Stimulated activated CD8-positive, alpha-beta memory T cell treated with anti-CD3 and anti-CD28 coated beads, Interleukin-4, amount 100 ng/mL, for 1 hour (primary cell): ENCODE measurements around the gene HOXD3.

Experiments used
- DNase-seq, 2 donors: peaks; one replicate each; pipeline ENCODE4 v3.0.0-alpha.2; 2020; ENCODE audit warnings: low read depth in 2 of 2, low spot score in 1 of 2

The HOXD3 gene

DNA sequence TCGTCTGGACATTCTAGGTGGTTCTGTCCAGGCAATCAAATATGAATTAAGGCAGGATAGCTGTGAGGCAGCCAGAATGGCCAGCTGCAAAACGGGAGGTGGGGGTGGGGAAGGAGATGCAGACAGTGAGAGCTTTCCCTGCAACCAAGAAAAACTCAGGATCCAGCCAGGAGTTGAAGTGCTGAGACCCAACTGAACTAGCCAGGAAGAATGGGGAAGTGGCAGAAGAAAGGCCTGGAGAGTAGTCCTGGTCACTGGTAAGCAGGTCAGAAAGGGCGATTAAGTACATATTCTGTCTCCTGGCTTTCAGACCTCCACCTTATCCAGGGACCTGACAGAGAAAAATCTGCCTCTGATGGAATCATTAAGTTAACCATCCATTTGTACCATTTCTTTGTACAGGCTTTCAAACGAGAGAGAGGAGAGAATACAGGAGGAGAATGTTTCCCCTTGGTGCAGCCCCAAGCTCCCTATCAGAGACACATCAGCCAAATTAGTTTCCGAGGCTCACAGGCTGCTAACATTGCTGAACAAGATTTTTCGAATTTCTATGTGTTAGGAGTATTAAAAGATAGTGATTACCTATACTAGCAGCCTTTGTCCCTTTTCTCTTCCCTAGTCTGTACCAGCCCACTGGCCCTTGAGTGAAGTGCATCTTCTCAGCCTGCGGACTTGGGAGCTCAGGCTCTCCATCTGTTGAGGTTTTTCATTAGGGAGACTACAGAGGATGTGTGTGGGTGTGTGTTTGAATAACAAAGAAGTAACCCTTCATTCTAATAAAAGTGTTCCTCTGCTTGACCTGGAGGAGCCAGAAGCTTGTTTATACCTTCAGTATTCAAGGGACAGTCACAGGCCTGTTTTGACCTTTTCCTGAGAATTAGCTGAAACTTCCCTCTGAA lies 18.9 kb downstream of the HOXD3 start:
- no peak for DNase-seq

DNA sequence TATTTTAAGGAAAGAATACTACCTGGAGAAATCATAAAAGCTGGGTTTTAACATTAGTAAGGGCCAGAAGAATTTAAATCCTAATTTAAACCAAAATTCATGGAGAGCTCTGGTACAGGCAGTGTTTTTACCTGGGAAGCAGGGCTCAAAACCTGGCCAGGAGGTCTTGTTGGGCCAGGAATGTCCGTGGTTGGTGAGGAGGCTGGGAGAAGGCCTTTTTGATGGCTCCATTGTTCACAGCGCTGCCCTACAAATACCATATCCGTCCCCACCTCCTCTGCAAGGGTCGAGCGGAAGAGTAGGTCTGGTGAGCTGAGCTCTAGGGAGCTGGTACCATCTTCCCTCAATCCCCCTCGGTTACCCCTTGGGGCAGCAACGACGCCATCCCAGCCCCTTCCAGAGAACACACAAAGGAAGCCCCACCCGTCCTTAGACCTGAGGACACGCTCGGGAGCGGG lies 20.5 kb downstream of the HOXD3 start:
- no peak for DNase-seq

DNA sequence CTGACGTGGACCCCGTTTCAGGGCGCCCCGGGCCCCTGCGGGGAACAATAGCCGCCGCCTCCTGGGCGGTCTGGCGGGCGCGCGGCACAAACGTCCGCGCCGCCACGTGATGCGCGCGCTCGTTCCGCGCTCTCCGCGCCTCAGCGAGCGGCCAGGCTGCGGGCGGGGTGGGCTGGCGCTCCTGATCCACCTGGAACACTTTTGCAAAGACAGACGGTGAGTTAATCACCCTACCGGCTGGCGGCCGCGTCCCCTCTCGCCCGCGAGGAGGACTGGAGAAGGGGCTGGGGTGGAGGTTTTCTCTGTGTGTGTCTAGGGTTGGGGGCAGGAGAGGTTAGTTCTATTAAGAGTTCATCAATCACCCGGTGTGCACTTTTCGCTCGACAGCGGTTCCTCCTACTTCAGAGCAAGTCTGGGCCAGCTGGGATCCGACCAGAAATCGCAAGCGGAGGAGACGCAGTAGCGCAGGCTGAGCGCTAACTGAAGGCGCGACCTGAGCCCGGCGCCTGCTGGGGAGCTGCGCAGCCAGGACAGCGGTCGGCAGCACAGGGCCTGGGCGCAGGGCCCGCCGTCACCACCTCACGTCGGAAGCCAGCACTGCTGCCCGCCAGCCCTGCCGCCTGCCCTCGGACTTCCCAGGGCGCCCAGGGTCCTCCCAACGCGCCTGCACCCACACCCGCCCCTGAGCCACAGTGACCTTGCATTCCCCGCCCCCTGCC lies 21.1 kb downstream of the HOXD3 start:
- DNase-seq, result no peak

DNA sequence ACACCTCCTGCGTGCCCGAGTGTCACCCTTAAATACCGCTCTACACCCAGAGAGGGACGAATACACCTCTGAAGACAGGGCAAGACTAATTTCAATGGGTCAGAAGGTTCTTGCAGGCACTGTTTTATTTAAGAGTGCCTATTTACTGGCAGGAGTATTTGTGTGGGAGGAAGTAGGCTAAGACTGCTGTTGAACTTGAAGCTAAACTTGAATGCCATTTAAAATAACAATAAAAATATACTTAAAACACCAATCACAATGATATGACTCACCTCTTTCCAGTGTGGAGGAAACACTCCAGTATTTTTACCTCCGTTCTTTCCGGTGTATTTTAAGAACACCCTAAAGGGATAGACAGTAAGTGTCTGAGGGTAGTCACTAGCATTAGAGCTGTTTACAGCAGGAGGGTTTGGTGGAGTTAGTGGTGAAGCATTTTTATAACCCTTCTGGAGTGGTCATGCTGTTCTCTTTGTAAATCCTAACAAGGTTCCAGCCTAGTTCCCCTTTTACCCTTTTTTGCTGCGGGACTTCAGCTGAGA lies 21.7 kb downstream of the HOXD3 start:
- no peak for DNase-seq

DNA sequence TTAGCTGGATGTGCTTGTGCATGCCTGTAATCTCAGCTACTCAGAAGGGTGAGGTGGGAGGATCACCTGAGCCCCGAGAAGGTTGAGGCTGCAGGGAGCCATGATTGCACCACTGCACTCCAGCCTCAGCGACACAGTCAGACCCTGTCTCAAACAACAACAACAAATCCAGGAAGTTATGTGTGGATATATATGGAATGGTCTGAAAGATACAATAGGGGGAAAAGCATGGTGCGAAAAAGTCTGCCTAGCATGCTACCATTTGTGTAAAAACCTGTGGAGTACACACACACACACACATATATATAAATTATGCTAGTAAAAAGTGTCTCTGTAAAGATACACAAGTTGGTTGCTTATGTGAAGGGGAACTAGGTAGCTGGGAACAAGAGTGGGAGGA lies 24.4 kb downstream of the HOXD3 start:
- no peak for DNase-seq

DNA sequence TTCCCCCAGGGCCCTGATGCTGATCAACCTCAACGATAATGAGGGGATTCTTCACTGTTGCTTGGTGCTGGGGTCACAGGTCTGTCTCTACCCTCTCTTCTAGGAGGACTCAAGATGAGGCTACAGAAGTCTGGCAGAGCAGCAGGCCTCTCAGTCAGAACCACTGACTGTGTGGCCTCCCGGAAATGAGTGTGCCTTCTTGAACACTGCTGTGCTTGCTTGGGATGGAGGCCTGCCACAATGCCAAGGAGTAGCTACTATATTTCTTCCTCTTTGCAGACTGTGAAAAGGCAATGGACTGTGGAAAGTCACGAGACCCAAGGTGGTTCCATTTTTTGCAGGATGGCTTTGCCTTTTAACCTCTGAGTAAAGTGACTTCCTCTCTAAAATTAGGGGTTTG lies 25.6 kb downstream of the HOXD3 start:
- DNase-seq, result no peak

DNA sequence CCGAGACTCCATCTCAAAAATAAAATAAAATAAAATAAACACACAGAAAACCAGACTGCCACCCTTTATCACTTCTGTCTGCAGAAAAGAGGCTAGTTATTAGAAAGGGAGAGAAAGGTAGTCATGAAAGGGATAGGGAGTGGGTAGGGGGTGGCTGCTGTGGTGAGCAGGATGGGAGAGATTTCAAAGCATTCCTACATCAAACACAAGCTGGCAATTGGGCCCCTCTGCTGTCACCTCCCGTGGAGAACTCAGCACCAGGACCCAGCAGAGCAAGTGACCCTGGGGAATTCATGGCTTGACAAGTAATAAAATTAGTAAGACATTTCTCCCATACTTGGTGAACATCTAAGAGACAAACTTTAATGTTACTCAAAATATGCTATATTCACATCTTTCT lies 27.6 kb downstream of the HOXD3 start:
- no peak for DNase-seq

DNA sequence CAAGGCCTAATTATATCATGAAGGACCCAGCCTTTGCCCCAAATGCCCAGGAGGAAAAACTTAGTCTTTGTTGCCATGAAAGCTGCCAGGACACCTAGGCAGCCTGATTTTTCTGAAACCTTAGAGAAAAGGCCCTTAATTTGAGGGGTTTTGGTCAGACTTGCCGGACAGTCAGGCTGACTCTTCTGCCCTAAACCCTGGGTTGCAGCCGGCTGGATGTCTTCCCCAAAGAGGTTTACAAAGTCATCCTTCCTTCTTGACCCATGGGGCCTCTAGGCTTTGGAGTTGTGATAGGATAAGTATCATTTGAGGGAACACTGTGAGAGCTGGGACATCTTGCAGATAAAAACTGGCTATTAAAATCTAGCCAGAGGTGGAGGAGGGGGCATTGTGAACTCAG lies 28.9 kb downstream of the HOXD3 start:
- no peak for DNase-seq

DNA sequence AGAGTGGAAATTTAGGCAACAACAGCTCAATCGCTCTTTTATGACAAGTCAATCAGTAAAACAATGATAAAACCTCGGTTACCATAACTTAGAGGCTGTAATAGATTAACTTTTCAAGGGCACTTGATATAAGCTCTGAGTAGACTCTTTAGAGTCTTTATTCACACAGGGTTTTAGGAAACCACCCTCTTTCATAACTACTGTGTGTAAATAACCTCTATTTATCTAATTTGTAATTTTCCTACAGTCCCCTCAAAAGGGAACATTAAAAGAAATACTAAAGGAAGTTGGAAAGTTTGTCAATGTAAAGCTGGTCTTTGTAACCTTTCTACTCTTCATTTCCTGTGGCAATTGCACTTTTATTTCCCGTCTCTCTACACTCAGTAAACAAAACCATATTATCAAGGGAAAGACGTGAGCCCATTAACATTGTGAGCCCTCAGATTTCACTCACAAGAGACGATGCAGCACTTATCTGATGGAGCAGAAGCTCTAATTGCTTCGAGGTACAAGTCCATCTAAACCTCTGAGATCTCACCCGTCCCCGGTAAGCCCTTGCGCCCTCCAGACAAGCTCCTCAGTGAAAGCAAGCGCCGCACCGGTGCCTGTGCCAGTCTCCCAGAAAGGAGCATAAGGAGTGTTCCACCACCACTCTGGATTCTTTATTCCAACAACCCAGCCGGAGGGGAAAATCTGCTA lies 30.2 kb downstream of the HOXD3 start:
- DNase-seq, result no peak

DNA sequence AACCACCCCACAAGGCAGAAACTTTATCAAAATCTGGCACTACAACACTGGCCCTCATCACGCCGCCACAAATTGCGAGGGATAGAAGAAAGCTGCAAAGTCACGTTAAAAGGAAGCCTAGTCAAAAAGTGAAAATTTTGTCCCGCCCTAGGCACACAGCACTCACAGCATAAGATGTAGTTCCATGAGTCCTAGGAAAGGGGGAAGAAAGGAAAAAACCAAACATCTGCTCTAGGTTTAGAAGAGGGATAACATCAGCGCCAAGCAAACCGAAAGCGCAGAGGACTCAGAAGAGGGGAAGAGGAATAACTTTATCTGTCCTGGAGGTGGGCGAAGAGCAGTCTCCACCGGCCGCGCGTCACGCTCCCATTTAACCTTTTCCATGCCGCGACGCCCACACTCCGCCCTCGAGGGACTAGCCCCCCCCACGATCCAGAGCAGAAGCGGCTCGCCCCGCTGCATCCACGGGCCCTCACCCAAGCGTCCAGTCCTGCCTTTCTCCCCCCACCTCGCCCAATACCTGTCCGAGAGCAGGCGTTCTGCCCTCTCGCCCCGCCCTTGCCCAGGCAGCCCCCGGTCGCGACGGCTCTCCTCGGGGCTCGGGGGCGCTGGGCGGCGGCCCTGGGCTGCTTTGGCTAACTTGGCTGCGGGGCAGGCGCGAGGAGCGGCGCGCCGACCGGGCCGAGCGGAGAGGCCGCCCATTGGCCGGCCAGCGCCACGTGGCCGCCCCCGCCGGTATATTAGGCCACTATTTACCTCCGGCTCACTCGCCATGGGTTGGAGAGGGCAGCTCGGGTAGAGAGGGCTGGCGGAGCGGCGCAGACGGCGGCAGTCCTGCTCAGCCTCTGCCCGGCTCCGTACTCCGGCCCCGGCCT lies 31.0 kb downstream of the HOXD3 start, which contains the start of gene HOXD1:
Gene HOXD1, plus strand, starts transcription at position 770 of the 875 bp plus-strand sequence. CDS start 134 bp downstream, outside the sequence.
- DNase-seq, result no peak

DNA sequence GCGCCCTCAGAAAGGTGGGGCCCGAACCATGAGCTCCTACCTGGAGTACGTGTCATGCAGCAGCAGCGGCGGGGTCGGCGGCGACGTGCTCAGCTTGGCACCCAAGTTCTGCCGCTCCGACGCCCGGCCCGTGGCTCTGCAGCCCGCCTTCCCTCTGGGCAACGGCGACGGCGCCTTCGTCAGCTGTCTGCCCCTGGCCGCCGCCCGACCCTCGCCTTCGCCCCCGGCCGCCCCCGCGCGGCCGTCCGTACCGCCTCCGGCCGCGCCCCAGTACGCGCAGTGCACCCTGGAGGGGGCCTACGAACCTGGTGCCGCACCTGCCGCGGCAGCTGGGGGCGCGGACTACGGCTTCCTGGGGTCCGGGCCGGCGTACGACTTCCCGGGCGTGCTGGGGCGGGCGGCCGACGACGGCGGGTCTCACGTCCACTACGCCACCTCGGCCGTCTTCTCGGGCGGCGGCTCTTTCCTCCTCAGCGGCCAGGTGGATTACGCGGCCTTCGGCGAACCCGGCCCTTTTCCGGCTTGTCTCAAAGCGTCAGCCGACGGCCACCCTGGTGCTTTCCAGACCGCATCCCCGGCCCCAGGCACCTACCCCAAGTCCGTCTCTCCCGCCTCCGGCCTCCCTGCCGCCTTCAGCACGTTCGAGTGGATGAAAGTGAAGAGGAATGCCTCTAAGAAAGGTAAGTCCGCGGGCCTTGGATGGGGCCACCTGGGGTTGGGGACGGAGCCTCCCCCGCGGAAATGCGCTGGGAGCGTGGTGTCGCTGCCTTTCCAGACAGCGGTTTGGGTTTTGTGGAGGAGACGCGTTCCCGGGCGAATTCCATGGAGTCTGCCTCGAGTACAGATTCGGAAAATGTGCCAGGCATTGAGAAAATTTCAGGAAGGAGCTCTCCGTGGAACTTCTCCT lies 31.9 kb downstream of the HOXD3 start:
- no peak for DNase-seq

DNA sequence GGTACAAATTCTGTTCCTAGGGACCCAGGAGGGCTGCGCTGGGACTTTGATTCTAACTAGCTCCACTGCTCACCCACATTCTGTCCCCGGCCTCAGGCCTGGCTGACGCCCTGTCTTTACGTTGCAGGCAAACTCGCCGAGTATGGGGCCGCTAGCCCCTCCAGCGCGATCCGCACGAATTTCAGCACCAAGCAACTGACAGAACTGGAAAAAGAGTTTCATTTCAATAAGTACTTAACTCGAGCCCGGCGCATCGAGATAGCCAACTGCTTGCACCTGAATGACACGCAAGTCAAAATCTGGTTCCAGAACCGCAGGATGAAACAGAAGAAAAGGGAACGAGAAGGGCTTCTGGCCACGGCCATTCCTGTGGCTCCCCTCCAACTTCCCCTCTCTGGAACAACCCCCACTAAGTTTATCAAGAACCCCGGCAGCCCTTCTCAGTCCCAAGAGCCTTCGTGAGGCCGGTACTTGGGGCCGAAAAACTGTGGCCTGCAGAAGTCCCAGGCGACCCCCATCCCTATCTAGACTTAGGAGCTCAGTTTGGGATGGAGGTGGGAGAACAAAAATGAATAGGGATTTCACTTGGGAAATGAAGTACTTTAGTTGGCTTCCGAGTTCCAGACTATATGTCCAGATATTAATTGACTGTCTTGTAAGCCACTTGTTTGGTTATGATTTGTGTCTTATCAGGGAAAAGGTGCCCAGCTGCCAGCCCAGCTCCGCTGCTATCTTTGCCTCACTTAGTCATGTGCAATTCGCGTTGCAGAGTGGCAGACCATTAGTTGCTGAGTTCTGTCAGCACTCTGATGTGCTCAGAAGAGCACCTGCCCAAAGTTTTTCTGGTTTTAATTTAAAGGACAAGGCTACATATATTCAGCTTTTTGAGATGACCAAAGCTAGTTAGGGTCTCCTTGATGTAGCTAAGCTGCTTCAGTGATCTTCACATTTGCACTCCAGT lies 32.9 kb downstream of the HOXD3 start:
- DNase-seq, result no peak

DNA sequence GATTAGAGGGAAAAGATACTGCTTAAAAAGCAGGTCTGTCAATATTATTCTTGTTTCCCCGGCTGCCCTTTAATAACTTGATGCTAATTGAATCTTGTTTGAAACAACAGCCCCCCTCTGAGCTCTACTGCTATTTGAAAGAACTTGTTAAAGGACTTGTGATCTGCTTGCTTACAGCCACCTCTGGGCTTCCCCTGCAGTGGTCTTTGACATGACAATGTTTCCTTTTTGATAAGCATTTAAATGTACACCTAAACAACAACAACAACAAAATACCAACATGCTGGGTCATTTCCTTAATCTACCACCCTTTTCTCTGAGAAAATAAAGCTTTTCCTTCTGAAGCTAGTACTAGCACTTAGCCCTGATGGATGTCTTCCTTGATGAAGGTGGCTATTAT lies 35.2 kb downstream of the HOXD3 start:
- DNase-seq, result no peak

DNA sequence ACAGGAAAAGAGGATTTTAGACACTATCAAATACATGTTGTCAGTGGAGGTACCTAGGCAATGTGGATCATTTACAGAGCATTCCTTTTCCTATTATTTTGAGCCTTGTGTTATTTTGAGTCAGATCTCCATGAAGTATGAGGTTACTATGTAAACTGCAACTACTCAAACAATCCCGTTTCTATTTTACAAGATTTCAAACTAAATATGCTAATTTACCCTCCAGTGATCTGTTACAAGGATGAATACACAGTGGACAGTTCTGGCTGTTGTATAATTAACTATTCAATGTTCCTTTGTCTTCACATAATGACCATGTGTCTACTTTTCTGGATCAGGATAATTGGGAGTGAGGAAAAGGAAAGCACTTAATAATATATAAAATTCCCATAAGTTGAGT lies 35.9 kb downstream of the HOXD3 start:
- DNase-seq, result no peak

DNA sequence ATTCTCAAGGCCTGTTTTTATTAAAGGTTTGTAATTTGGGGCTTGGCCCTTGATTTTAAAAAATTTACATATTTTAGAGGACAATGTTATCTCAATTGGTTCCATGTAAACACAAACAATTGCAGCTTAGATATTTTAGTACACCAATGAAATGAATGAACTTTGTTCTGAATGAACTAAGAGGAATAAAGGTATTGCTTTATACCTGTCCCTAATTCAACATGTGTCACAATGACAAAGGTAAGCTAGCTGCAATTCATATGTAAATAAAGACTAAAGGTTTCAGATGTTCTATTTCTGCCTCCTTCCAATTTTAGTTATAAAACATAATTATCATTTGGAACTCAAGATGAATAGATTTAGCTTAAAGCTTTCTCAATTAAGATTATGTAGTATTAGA lies 42.8 kb downstream of the HOXD3 start:
- no peak for DNase-seq

DNA sequence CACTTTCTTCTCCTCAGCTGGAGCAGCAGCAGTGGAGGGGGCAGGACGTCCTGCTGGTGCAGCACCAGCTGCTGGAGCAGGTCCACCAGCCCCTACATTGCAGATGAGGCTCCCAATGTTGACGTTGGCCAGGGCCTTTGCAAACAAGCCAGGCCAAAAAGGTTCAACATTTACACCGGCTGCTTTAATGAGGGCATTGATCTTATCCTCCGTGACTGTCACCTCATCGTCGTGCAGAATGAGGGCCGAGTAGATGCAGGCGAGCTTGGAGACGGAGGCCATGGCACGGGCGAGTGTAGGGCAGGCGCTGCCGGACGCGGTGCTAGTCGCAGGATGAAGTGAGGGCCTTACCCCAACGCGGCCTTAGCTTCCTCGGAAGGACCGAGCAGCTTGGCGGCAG lies 43.9 kb downstream of the HOXD3 start:
- DNase-seq, result no peak

DNA sequence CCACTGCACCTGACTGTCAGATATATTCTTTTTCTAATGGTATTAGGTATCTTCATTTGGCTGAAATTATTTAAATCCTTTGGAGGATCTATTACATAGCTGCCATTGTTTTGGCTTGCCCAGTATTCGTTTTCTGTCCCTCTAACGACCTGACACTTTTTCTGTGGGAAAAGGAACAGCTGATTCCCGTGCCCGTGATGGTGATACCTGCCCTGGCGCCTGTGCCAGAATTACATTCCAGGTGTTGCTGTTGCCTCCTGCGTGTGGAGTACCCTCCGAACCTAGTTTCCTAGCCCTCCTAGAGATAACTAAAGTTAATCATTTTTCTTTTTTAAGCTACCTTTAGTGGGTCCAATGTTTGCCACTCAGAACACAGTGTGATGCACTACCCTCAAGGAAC lies 45.4 kb downstream of the HOXD3 start:
- DNase-seq, result no peak

DNA sequence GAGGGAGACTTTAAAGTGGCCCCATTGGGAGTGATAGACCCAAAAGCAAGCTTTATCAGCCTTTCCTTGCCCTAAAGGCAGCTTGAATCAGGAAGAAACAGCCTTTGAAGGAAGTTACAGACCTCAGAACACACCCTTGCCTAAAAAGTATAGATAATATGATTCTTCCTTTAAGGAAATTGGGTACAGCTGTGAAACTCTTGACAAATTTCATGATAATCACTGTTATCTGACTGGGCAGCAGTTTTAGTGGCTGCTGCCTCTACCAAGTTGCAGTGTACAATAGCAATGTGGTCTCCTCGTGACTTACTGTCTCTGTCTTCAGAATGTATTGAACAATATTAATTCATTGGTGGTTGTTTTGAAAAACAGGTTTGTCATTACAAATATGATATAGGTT lies 48.0 kb downstream of the HOXD3 start:
- DNase-seq, result no peak
